Fibroblast of skin of scalp (primary cell): Measurements from ENCODE around the gene TBC1D14.

Source experiments
- DNase-seq: peaks from one replicate; pipeline ENCODE4 v3.0.0-alpha.2; 2013

The TBC1D14 gene

DNA sequence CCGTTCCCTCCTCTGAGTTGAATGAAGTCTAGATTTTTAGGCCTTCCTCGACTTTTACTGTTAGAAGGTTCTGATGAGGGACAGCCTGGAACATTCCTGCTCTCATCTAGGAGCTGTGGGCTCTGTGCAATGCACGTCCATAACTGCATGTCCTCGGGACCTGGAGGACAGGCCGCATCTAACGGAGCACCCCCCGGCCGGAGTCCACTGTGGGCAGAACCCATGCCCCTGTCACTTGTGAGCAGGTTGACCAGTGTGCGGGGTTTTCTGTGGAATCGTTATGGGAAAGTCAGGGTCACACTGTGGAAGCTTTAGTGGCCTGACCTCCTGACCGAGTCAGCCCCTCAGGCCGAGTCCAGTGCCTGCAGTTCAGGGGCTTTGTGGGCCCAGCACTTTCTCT lies 114.3 kb downstream of the TBC1D14 start:
- no peak for DNase-seq

- no peak for DNase-seq
These were observed 114.8 kb downstream of the TBC1D14 start for GRCh38 chr4:7024336-7024890.

- DNase-seq, result no peak
These were observed 115.5 kb downstream of the TBC1D14 start for GRCh38 chr4:7025040-7025602.

DNA sequence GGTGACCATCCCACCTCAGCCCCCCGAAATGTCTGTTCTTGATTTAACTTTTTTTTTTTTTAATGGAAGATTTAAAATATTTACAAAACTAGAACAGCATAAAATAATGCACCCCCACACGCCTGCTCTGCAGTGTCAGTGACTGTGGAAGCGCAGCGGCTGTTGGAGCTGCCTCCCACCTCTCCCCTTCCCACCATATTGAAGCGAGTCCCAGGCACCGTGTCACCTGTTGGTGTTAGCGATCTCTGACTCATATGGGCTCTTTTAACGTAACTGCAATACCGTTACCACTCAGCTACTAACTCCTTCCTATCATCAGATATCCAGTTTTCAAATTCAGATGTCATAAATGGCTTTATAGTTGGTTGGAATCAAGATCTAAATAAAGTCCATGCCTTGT lies 116.5 kb downstream of the TBC1D14 start:
- DNase-seq, result no peak

GRCh38 chr4:7027284-7027683 lies 117.7 kb downstream of the TBC1D14 start:
- DNase-seq, result no peak

- no peak for DNase-seq
These were observed 118.3 kb downstream of the TBC1D14 start for GRCh38 chr4:7027913-7028312.

- no peak for DNase-seq
These were observed 119.6 kb downstream of the TBC1D14 start for GRCh38 chr4:7029212-7029611.

GRCh38 chr4:7029921-7030320 lies 120.3 kb downstream of the TBC1D14 start:
- DNase-seq, result no peak

- no peak for DNase-seq
These were observed 121.2 kb downstream of the TBC1D14 start for GRCh38 chr4:7030856-7031255.

DNA sequence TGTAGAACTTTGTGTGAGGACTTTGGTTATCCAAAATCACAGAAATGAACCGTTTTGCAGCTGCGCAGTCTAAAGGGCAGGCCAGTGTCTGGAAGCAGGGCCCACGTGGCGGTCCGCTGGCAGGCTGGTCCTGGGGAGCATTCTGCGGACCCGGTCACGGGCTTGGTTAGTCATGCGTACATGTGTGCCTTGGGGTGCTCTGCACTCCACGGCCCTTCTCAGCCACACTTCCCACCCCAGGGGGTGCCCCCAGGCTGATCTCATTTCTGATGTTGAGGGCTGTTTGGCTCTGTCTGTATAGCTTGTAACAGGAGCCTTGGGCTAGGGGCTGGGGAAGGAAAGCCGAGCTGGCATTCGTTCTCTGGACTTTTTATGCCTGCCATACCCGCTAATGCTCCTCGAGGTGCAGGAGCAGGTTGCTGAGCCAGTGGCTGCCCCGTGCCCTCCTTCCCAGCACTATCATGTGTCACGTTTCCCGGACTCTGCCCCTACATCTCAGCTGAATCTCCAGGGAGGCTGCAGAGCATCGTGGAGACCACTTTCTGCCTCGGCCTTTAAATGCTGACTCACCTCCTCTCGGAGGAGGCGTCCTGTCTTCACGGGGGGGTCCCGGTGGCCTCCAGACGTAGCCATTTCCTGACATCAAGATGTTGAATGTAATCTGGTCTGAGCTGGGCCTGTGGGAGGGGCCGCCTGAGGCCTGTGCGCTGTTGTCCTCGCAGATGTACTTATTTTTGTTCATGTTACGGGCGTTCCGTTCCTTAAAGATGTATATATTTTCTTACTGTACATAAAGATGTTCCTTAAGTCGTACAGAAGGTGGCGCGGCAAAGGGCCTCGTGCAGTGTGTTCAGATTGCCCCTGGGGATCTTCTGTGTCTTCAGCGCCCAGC lies 122.2 kb downstream of the TBC1D14 start:
- DNase-seq, result no peak

DNA sequence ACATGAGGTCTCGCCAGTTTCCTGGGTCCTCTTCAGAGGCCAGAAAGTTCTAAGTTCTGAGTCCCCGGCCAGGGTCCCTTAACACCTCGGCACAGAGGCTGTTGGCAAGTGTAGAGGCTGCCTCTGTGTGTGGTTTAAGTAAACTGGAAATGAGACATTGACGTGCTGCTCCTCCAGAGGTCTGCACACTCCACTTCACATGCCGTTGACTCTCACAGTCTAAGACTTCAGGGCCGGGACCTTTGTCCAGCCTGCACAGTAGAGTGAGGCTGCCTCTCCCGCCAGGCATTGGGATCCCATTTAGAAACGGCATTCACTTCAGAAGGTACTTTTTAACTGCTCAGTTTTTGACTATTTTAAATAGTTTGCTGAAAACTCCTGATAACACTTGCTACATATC lies 123.0 kb downstream of the TBC1D14 start:
- no peak for DNase-seq

GRCh38 chr4:7034262-7035081 lies 124.8 kb downstream of the TBC1D14 start:
- peak; percentile 47 for DNase-seq

DNA sequence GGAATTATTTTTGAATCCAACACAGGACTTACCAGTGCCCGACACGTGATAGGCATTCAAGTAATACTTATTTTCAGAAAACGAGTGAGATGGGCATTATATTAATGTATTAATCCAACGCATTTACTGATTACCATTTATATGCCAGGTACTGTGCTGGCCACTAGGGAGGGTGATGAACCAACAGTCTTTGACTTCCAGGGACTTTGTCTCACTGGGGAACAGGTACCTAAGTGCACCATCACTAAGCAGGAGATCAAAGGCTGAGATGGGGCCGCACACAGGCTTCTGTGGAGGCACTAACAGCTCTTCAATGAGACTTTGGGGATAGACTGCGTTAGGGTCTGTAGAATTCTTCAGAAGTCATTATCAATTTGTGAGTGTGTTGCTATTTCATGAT lies 127.8 kb downstream of the TBC1D14 start:
- no peak for DNase-seq

- no peak for DNase-seq
These were observed 131.1 kb downstream of the TBC1D14 start for GRCh38 chr4:7040765-7041164.

DNA sequence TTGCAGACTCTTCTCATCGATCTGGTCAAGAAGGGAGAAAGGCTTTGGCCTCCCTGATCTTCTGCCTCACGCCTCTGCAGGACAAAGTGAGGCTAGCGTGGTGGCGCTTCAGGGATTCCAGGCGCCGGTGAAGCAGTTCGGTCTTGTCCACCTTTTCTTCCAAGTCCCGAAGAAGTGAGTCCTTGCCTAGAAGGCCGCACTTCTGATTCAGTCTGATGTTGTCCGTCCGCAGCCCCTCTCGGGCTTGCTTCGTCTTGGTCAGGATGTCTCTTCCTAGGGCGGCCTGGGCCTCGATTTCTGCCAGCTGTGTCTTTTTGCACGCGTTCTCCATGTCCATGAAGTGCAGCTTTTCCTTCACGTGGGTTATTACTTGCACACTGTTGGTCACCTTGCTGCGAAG lies 131.6 kb downstream of the TBC1D14 start:
- DNase-seq, result no peak

DNA sequence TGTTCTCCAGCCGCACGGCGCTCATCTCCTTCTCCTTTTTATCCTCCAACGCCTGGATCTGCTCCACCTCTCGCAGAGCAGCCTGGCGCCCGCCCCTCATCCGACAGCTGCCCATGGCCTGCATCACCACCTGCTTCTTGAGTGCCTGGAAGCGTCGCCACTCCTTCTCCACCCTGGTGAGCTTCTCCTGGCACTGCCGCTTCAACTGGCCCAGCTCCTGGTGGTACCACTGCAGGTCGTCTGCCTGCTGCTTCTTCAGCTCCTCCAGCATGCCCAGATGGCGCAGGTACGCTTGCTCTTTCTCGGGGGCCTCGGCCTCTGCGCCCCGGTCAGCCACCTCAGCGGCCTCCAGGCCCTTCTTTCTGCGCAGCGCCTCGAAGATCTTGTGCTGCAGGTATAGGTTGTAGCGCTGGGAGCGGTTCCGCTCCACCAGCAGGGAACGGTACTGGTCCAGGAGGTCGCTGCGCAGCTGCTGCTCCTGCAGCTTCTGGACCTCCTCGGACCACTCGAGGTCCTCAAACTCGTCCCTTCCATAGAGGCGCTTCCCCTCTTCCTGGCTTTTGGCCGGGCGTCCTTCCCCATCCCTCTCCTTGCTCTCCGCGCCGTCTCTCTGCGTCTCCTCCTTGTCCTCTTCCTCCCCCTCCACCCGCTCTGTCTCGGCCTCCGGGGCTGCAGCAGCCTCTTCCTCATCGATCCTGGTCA lies 132.3 kb downstream of the TBC1D14 start:
- no peak for DNase-seq

DNA sequence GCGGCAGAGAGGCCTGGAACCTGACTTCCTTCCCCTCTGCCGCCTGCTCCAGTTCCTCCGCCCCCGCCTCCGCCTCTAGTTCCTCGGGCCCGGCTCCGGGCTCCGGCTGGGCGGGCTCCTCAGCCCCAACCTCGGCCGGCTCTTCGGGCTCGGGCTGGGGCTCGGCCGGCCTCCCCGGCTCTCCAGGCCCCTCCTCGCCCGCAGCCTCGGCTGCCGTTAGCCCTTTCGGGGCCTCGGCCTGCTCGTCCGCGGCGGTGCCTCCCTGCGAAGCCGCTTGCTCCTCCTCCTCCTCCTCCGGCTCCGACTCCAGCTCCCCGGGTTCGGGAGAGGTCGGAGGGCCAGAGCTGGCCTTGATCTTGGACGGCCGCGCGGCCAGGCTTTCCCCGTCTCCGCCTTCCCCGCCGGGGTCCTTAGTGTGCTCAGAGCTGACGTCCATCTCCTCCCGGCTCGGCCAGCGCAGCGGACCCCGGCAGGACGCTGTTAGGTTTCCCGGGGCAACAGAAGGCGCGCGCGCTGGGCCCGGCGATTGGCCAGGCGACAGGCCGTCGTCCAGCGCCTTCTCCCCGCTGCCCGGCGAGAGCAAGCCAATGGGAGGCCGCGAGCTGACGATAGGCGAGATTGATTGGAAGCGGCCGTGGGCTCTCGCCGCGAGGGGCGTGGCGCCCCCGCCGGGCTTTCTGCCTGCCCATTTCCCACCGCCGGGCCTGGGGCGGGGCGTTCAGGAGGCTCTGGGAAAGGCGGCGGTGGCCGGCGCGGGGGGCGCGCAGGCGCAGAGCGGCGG lies 133.1 kb downstream of the TBC1D14 start:
- DNase-seq, result peak; percentile 99

DNA sequence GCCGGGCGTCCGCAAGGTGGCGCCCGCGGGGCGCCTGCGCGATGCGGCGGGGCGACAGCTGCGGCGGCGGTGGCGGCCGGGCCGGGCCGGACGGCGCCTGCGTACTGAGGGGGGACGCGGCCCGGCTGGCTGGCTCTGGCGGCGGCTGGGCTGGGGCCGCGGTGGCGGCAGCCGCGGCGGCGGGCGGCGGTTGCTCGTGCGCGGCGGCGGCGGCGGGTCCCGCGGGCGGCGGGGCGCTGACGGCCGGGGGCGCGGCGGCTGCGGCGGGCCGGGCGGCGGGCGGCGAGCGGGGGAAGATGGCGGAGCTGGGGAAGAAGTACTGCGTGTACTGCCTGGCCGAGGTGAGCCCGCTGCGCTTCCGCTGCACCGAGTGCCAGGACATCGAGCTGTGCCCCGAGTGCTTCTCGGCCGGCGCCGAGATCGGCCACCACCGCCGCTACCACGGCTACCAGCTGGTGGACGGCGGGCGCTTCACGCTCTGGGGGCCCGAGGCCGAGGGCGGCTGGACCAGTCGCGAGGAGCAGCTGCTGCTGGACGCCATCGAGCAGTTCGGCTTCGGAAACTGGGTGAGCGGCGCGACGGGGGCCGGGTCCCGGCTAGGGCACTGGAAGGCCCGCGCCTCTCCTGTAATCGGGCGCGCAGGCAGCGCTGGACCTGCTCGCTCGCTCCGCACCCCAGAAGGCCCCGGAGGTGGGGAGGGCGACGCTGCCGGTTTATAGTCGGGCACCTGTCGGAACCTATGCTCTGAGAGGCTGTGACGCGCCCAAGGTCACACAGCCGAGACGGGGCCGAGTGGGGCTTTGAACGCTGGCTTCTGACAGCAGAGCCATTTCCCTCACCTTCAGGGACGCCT lies 133.9 kb downstream of the TBC1D14 start, which contains the start of gene TADA2B:
TADA2B (plus strand) TSS at position 89 of the 853 bp plus-strand sequence; CDS start at position 297, 208 bp downstream.
- DNase-seq, result no peak

GRCh38 chr4:7044137-7044930 lies 134.7 kb downstream of the TBC1D14 start:
- DNase-seq, result no peak

- no peak for DNase-seq
These were observed 135.9 kb downstream of the TBC1D14 start for GRCh38 chr4:7045553-7045952.
